Endothelial cell of umbilical vein (primary cell): ENCODE data around the gene FNDC1. TPM values are rescaled to one million over a fixed set of nuclear protein-coding genes. Genes with fewer than 3 reads are reported as not detected.

ENCODE experiments used
- BruUV-seq: library from RNA; stranded (reverse); fragments of 400-500 nt; replicated peaks from 2 replicates; lab custom pipeline; 2021; lab: Mats Ljungman, UMichigan
- CTCF ChIA-PET: fragments of 300-600, 350-600 bp; sonication (Branson Sonifier 250); formaldehyde crosslinking; loops from one replicate; lab custom pipeline; 2021; ENCODE audit warnings: antibody characterized with exemption, inconsistent platforms; lab: Charles Lee
- POLR2A ChIA-PET: fragments of 300-600, 350-600 bp; sonication (Branson Sonifier 250); formaldehyde crosslinking; loops from one replicate; lab custom pipeline; 2021; ENCODE audit warnings: antibody characterized with exemption, inconsistent platforms; lab: Charles Lee
- DNase-seq: peaks from one replicate; pipeline ENCODE4 v3.0.0-alpha.2; 2011; ENCODE audit warnings: low read depth, low spot score
- FAIRE-seq: peaks from 2 replicates; lab custom pipeline; 2011; peaks lifted over from hg19 to GRCh38; lab: Jason Lieb, UNC
- H2AFZ ChIP-seq: 2 replicates; pipeline ENCODE4 v1.6.0; 2012; ENCODE audit warnings: low read depth, low read length, control low read depth, inconsistent platforms
- H3K27ac ChIP-seq: 2 replicates; pipeline ENCODE4 v1.5.1; 2011; ENCODE audit warnings: low read depth, mild to moderate bottlenecking, control low read depth, low read length, moderate library complexity; ENCODE audit not compliant: insufficient read depth
- H3K27me3 ChIP-seq, 2 experiments: 2 replicates each; pipeline versions ENCODE4 v1.6.0 to v1.6.1; 2011; ENCODE audit warnings: low read length in 2 of 2, mixed read lengths in 1 of 2; ENCODE audit not compliant: control insufficient read depth in 2 of 2, insufficient read depth in 2 of 2
- H3K36me3 ChIP-seq, 2 experiments: 2 replicates in 1 of 2; 3 replicates in 1 of 2; pipeline ENCODE4 v1.5.1; 2011; ENCODE audit warnings: low read length in 2 of 2, mild to moderate bottlenecking in 1 of 2, moderate library complexity in 1 of 2; ENCODE audit not compliant: control insufficient read depth in 2 of 2, insufficient read depth in 2 of 2; ENCODE audit errors: extremely low read depth in 1 of 2
- H3K4me1 ChIP-seq: 3 replicates; pipeline ENCODE4 v1.5.1; 2011; ENCODE audit warnings: mild to moderate bottlenecking, low read length; ENCODE audit not compliant: control insufficient read depth, insufficient read depth; ENCODE audit errors: extremely low read depth
- H3K4me2 ChIP-seq: 2 replicates; pipeline ENCODE4 v1.6.1; 2011; ENCODE audit warnings: low read length, control low read depth, mixed read lengths; ENCODE audit not compliant: insufficient read depth
- H3K4me3 ChIP-seq, 3 experiments: fragments of 200-600 bp in 1 of 3; sonication (generic), shearing (Covaris generic) in 1 of 3; replicated peaks in 1 of 3; 2 replicates each; pipeline ENCODE4 v1.5.1; 2011 to 2016; ENCODE audit warnings: control low read depth in 3 of 3, low read length in 3 of 3, mild to moderate bottlenecking in 2 of 3, inconsistent platforms in 1 of 3, low read depth in 1 of 3, moderate library complexity in 1 of 3; ENCODE audit not compliant: insufficient read depth in 1 of 3
- H3K79me2 ChIP-seq: 2 replicates; pipeline ENCODE4 v1.6.0; 2012; ENCODE audit warnings: low read length, inconsistent platforms; ENCODE audit not compliant: control insufficient read depth, insufficient read depth
- H3K9ac ChIP-seq: replicated peaks from 2 replicates; pipeline ENCODE3; 2011; ENCODE audit warnings: low read length, control low read depth; ENCODE audit not compliant: insufficient read depth; ENCODE audit errors: extremely low read depth
- H3K9me1 ChIP-seq: replicated peaks from 3 replicates; pipeline ENCODE4 v1.6.0; 2011; ENCODE audit warnings: mild to moderate bottlenecking, low read length; ENCODE audit not compliant: control insufficient read depth, insufficient read depth; ENCODE audit errors: extremely low read depth
- H3K9me3 ChIP-seq: replicated peaks from 2 replicates; pipeline ENCODE4 v1.5.1; 2012; ENCODE audit warnings: low read length, inconsistent platforms; ENCODE audit not compliant: control insufficient read depth, insufficient read depth
- H4K20me1 ChIP-seq: replicated peaks from 2 replicates; pipeline ENCODE3; 2011; ENCODE audit warnings: mild to moderate bottlenecking, low read length; ENCODE audit not compliant: control insufficient read depth, insufficient read depth; ENCODE audit errors: extremely low read depth
- FOS ChIP-seq: IDR thresholded peaks from 2 replicates; pipeline ENCODE4 v1.6.1; 2011; ENCODE audit warnings: mild to moderate bottlenecking, low read length, moderate library complexity, borderline replicate concordance; ENCODE audit not compliant: insufficient read depth
- GATA2 ChIP-seq: IDR thresholded peaks from 2 replicates; pipeline ENCODE4 v1.7.0; 2011; ENCODE audit warnings: low read depth, mild to moderate bottlenecking, moderate library complexity, mixed read lengths, low read length; ENCODE audit not compliant: insufficient read length, insufficient read depth
- dilution Hi-C: fragments of 300-500 bp; cut with MboI; formaldehyde crosslinking; loops from one replicate; pipeline ENCODE4 v1.15.0; 2019; ENCODE audit warnings: low sequenced_read_pairs; ENCODE audit not compliant: extremely low pct_ligation_motif_present
- intact Hi-C: fragments of 100-400 bp; cut with micrococcal nuclease; formaldehyde crosslinking; loops from one replicate; pipeline ENCODE4 v1.10.0; 2022
- polyA plus RNA-seq, 4 experiments: library from polyadenylated mRNA; depleted of rRNA in 3 of 4; stranded (reverse) in 3 of 4; unstranded in 1 of 4; fragments of >200 nt; gene quantifications; 2 replicates each; pipeline versions ENCODE4 v1.2.1 to v1.2.3, GENCODE V29; 2011 to 2012; ENCODE audit warnings: missing spikeins in 1 of 4
- total RNA-seq: library from RNA; stranded (reverse); gene quantifications from 2 replicates; pipeline ENCODE4 v1.2.3, GENCODE V29; 2021
- TF ChIP-seq, protein P1 (sequence below), 2 donors: IDR thresholded peaks; 1 replicate in 1 of 2; 2 replicates in 1 of 2; pipeline ENCODE4 v1.5.1; 2011; ENCODE audit warnings: low read length in 2 of 2, mild to moderate bottlenecking in 2 of 2, moderate library complexity in 2 of 2, control low read depth in 1 of 2, inconsistent platforms in 1 of 2, low read depth in 1 of 2; ENCODE audit not compliant: insufficient read depth in 1 of 2; ENCODE audit errors: extremely low read depth in 1 of 2
- TF ChIP-seq, protein P2 (sequence below): IDR thresholded peaks from 2 replicates; pipeline ENCODE4 v1.6.1; 2011; ENCODE audit not compliant: insufficient read depth, insufficient read length

Gene FNDC1
- total and polyA plus RNA-seq, 2 donors (not counting 3 experiments of a cell fraction or from before 2014, with no cell fraction given), result 0.04 TPM; not detected in 1

DNA sequence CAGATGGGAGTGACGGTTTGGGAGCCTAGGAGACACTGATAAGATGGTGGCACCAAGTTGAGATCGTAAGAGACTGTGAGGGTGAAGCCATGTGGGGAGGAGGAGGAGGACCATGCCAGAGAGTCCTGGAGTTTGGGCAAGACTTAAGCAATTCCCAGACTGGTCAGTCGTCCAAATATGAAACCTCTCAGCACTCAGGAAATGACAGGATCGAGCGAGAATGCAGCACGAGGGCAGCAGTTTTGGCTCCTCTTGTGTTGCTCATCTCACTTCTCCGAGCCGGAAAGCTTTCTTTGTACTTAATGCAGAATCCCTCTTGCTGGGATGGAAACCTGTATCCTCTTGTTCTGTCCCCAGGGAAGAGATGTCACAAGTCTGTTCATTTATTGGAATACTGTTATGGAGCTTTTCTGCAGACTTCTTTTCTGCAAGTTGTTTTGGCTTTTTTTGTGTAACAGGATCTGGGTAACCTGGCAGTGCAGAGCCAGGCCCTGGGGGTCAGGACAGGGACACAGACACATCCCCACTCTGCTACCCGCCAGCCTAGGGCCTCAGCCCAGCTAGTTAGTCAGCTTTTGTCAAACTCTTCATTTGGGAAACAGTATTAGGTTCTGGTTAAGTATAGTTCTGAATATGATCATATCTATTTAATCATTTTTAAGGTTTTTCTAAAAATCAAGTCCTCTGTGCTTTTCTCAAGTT lies 34.3 kb downstream of the FNDC1 start:
- H3K9me1 ChIP-seq, result no peaks in the 10 kb centered on the region
- H3K4me3 ChIP-seq, result no peak overlapping the region
- no peaks in the 10 kb centered on the region for H3K79me2 ChIP-seq
- H3K27ac ChIP-seq, result no peak overlapping the region
- no peak overlapping the region for H3K4me2 ChIP-seq
- DNase-seq (no peak), FAIRE-seq (no peak)
- no peaks in the 10 kb centered on the region for H3K9me3 ChIP-seq
- no peaks in the 10 kb centered on the region for H4K20me1 ChIP-seq
- dilution Hi-C loops (no loop called here), intact Hi-C loops (no loop called here)
- H3K9ac ChIP-seq, result no peak overlapping the region
- BruUV-seq, result no TSS peak
- no peaks in the 10 kb centered on the region for H3K27me3 ChIP-seq
- CTCF ChIA-PET, result interaction anchor here (0.7 kb wide), 1 partner anchor 9 kb away, joined by 3 read pairs; no protein-coding TSS in a partner anchor
- no peak for TF ChIP-seq FOS
- TF ChIP-seq, protein P1, sequence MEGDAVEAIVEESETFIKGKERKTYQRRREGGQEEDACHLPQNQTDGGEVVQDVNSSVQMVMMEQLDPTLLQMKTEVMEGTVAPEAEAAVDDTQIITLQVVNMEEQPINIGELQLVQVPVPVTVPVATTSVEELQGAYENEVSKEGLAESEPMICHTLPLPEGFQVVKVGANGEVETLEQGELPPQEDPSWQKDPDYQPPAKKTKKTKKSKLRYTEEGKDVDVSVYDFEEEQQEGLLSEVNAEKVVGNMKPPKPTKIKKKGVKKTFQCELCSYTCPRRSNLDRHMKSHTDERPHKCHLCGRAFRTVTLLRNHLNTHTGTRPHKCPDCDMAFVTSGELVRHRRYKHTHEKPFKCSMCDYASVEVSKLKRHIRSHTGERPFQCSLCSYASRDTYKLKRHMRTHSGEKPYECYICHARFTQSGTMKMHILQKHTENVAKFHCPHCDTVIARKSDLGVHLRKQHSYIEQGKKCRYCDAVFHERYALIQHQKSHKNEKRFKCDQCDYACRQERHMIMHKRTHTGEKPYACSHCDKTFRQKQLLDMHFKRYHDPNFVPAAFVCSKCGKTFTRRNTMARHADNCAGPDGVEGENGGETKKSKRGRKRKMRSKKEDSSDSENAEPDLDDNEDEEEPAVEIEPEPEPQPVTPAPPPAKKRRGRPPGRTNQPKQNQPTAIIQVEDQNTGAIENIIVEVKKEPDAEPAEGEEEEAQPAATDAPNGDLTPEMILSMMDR (IDR thresholded peaks at IDR 0.05; ENCODE audit: extremely low read depth in 1 of 2, insufficient read depth in 1 of 2, low read depth in 1 of 2, low read length in 2 of 2), result no peak
- TF ChIP-seq GATA2, result no peak
- TF ChIP-seq, protein P2, sequence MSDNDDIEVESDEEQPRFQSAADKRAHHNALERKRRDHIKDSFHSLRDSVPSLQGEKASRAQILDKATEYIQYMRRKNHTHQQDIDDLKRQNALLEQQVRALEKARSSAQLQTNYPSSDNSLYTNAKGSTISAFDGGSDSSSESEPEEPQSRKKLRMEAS, result no peak
- no peaks in the 10 kb centered on the region for H3K36me3 ChIP-seq
- H3K4me1 ChIP-seq, result no peaks in the 10 kb centered on the region
- POLR2A ChIA-PET, result no interaction called here
- H2AFZ ChIP-seq, result no peak overlapping the region
